Measurements from ENCODE around the gene WDR3.

Gene WDR3

DNA sequence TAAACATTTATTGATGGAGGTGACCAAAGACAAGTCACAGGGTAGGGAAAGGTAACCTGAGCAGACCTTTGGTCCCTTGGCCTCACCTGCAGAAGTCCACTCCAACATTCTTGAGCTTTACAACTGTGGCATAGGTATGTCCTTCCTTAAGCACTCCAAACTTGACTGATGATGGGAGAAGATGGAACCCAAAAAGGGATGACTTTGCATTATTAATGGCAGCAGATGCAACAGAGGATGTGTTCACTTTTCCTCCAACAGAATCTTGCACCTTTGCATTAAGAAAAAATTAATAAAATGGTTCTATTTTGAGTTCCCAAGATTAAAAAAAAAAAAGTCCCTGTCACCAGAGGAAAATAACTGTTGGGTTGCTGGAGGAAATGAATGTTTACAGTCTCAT, 42.2 kb downstream of the WDR3 start:
- no peaks in the 10 kb centered on the region for H3K36me3 ChIP-seq (ENCODE audit: insufficient read depth, low read length)
- no peak overlapping the region for H3K9ac ChIP-seq (ENCODE audit: low read depth, low read length)
- no peaks in the 10 kb centered on the region for H3K9me3 ChIP-seq (ENCODE audit: control insufficient read depth, insufficient read depth, low read length)
- H3K4me1 ChIP-seq (ENCODE audit: insufficient read depth, low read length): no peaks in the 10 kb centered on the region

DNA sequence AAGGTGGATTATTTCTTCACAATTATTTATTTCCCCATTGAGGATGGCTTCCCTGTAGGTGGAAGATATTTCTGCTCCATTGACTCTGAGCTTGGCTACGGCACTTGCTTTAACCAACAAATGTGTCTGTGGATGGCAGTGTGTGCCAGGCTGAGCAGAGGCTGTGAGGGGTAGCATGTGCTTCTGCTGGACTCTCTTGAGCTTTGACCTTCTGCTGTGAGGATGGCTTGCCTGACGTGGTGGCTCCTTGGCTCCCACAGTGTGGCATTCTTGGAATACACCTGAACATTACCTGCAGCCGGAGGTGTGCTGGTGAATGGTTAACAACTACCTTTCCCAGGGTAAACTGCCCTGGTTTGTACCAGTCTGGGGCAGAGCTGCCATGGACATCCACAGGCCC, 46.8 kb downstream of the WDR3 start:
- H3K4me1 ChIP-seq (ENCODE audit: insufficient read depth, low read length): no peaks in the 10 kb centered on the region
- no peak overlapping the region for H3K9ac ChIP-seq (ENCODE audit: low read depth, low read length)
- no peaks in the 10 kb centered on the region for H3K36me3 ChIP-seq (ENCODE audit: insufficient read depth, low read length)
- H3K9me3 ChIP-seq (ENCODE audit: control insufficient read depth, insufficient read depth, low read length): no peaks in the 10 kb centered on the region

DNA sequence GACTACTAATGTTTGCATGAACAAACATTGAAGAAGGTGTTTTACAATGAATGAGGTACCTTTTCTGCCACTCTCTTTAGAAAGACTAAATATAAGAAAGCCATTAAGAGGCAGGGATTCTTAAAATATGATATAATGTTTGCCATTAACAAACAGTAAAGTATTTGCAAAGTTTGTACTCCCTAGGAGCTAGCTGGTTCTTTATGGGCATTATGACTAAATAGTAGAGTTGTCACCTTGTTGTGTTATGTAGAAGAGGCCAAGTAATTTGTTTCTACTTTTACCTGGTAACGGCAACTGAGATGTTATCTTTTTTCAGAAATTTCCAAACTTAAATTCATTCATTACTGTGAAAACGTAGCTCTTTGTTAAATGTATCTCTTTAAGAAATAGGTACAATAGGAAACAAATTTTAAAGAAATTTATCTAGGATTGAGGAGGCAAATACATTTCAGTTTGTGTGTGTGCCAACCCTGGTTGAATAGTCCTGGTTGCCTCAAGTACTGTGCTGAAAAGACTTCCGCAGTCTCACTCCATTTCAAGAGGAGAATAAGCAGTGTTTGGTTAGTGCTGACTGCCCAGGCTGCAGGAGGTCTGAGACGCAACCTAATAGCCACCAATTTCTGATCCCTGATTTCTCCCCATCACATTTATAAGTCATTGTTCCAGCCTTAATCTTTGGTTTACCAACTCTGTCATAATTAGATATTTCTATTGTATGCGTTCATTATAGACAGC, 52.1 kb downstream of the WDR3 start:
- H3K4me1 ChIP-seq (ENCODE audit: insufficient read depth, low read length): no peaks in the 10 kb centered on the region
- no peak overlapping the region for H3K9ac ChIP-seq (ENCODE audit: low read depth, low read length)
- no peaks in the 10 kb centered on the region for H3K36me3 ChIP-seq (ENCODE audit: insufficient read depth, low read length)
- H3K9me3 ChIP-seq (ENCODE audit: control insufficient read depth, insufficient read depth, low read length): no peaks in the 10 kb centered on the region

DNA sequence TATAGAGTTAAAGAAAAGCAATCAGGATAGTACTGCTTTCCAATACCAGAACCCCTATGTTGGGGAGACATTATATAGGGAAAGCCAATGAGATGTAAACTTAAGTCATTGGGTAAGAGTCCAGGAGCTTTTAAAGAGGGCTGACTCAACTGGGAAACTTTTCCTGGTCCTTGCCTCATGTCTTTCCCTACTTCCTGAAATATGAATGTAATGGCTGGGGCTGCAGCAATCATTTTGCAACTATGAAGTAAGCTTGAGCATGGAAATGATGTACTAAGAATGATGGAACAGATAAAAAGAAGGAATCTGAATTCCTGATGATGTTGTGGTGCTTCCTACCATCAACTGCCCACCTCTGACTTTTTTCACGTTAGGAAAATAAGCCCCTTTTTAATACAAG, 55.7 kb downstream of the WDR3 start:
- H3K4me1 ChIP-seq (ENCODE audit: insufficient read depth, low read length): no peaks in the 10 kb centered on the region
- H3K9ac ChIP-seq (ENCODE audit: low read depth, low read length): no peak overlapping the region
- no peaks in the 10 kb centered on the region for H3K9me3 ChIP-seq (ENCODE audit: control insufficient read depth, insufficient read depth, low read length)
- no peaks in the 10 kb centered on the region for H3K36me3 ChIP-seq (ENCODE audit: insufficient read depth, low read length)

DNA sequence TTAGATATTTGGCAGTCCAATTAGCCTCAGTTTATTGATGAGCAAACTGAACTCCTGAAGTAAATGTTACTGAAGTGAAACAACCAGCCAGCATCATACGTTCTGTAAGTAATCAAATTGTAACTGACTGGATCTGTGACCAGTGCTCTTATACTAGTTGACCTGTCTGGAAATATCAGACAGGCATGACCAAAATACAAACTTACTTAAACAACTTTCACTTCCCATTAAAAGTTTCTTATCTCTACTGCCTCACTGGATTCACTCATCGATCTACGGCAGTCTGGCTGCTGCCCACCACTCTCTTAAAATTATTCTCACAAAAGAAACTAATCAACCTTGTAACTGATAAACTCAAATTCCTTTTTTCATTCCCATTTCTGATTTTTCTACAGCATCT, 56.4 kb downstream of the WDR3 start:
- Histone ChIP-seq H3K9me3 (ENCODE audit: control insufficient read depth, insufficient read depth, low read length) (no peaks in the 10 kb centered on the region), H3K4me1 (ENCODE audit: insufficient read depth, low read length) (no peaks in the 10 kb centered on the region), H3K9ac (ENCODE audit: low read depth, low read length) (no peak overlapping the region), H3K36me3 (ENCODE audit: insufficient read depth, low read length) (no peaks in the 10 kb centered on the region)

DNA sequence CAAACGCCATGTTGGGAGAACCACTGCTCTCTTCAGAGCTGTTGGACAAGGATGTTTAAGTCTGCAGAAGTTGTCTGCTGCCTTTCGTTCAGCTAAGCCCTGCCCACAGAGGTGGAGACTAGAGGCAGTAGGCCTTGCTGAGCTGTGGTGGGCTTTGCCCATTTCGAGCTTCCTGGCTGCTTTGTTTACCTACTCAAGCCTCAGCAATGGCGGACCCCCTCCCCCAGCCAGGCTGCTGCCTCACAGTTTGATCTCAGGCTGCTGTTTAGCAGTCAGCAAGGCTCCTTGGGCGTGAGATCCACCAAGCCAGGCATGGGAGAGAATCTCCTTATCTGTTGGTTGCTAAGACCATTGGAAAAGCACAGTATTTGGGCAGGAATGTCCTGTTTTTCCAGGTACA, 74.8 kb downstream of the WDR3 start:
- no peaks in the 10 kb centered on the region for H3K4me1 ChIP-seq (ENCODE audit: insufficient read depth, low read length)
- H3K9me3 ChIP-seq (ENCODE audit: control insufficient read depth, insufficient read depth, low read length): no peaks in the 10 kb centered on the region; the same call in 1 of the 2 replicates
- no peak overlapping the region for H3K9ac ChIP-seq (ENCODE audit: low read depth, low read length)
- H3K36me3 ChIP-seq (ENCODE audit: insufficient read depth, low read length): no peaks in the 10 kb centered on the region

DNA sequence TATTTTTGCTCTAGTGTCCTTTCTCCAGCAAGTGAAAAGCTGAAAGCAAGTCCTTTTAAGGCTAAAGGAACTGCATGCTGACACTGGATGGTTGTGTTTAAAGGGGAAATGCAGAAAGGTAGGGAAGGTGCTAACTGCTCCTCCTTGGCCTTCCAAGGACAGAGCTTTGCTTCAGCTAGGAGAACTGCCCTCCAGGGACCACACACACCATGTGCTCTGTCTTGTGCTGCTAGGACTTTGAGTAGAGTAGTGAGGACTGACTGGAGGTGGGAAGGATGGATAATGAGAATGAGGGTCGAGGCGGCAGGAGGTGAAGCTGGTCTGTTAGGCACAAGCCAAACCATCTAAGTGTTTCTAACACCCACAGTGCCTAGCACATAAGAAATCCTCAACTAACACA, 77.9 kb downstream of the WDR3 start:
- Histone ChIP-seq H3K4me1 (ENCODE audit: insufficient read depth, low read length) (no peaks in the 10 kb centered on the region), H3K9me3 (ENCODE audit: control insufficient read depth, insufficient read depth, low read length) (no peaks in the 10 kb centered on the region; the same call in 1 of the 2 replicates), H3K9ac (ENCODE audit: low read depth, low read length) (no peak overlapping the region; the same call in 1 of the 2 replicates), H3K36me3 (ENCODE audit: insufficient read depth, low read length) (no peaks in the 10 kb centered on the region)

DNA sequence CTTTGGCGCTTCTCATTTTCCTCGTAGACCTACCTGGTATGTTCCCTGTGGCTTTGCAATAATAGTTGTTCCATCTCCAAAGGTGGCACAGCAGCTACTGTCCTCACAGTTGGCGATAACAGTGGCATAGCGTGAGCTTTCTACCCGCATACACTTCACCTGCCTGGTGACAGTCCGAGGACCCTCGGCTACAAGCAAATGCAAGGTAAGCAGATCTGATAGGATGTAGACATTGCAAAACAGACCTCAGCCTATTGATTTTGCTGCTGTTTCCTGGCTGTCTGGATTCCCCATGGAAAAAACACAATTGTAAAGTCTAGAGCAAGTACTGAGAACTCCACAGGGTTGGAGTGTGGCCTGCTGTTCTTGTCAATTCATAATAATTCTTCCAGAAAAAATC, 78.5 kb downstream of the WDR3 start:
- H3K9ac ChIP-seq (ENCODE audit: low read depth, low read length): no peak overlapping the region
- H3K36me3 ChIP-seq (ENCODE audit: insufficient read depth, low read length): no peaks in the 10 kb centered on the region
- H3K4me1 ChIP-seq (ENCODE audit: insufficient read depth, low read length): no peaks in the 10 kb centered on the region
- H3K9me3 ChIP-seq (ENCODE audit: control insufficient read depth, insufficient read depth, low read length): no peaks in the 10 kb centered on the region; the same call in 1 of the 2 replicates

DNA sequence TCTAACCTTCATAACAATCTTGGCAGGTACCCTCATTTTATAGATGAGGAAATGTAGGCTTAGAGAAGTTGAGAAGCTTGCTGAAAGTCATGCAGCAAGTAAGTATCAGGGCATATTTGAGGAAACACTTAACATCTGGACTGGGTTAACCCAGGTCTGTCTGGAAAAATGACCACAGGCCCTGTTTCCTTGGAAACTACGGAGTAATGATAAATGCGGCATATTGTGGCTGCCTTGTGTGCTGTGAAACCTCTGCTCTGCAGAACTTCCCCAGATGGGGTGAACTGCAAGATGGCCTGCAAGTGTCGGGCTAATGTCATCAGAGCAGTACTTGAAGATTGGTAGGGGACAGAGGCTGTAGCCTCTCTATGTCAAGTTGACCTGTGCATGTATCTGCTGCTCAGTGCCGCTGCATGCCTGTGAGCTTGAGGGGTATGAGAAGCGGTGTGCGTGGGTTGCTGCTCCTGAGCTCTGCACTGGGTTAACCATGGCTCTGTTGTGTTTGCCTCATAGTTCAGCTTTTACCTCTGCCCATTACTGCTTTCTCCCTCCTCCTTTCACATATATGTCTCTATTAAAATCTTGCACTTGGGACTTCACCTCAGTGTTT, 83.1 kb downstream of the WDR3 start:
- Histone ChIP-seq H3K4me1 (ENCODE audit: insufficient read depth, low read length) (no peaks in the 10 kb centered on the region), H3K9ac (ENCODE audit: low read depth, low read length) (no peak overlapping the region), H3K36me3 (ENCODE audit: insufficient read depth, low read length) (no peaks in the 10 kb centered on the region), H3K9me3 (ENCODE audit: control insufficient read depth, insufficient read depth, low read length) (no peaks in the 10 kb centered on the region)

DNA sequence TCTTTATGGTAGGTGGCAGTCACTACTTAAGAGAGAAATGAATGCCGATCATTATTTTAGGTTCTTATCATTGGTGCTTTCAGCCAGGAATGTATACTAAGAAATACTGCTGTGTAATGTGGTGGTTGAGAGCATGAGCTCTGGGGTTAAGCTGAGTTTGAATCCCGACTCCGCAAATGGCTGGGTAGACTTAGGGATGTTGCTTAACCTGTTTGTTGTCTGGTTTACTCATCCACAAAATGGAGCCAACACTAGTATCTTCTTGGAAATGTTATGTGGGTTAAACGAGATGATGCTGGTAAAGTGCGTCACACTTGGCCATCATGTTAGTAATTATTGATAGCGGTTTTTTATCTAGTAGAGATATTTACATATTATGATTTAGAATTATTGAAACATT, 83.8 kb downstream of the WDR3 start:
- H3K9ac ChIP-seq (ENCODE audit: low read depth, low read length): no peak overlapping the region
- no peaks in the 10 kb centered on the region for H3K9me3 ChIP-seq (ENCODE audit: control insufficient read depth, insufficient read depth, low read length)
- H3K36me3 ChIP-seq (ENCODE audit: insufficient read depth, low read length): no peaks in the 10 kb centered on the region
- H3K4me1 ChIP-seq (ENCODE audit: insufficient read depth, low read length): no peaks in the 10 kb centered on the region

DNA sequence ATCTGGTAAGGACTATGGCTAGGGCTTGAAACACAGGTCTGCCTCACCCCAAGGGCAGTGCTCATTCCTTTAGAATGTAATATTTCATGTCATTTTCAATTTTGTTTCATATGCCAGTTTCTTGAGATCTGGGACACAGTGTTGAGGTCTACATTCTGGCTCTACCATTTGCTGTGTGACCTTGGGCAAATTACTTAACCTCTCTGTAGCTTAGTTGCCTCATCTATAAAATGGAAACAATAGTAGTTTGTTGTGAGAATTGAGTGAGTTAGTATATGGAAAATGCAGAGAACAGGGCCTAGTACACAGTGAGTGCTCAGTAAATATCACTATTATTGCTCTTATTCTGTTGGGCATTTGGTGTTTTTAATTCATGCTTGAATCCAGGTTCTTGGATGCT, 84.4 kb downstream of the WDR3 start:
- H3K9me3 ChIP-seq (ENCODE audit: control insufficient read depth, insufficient read depth, low read length): no peaks in the 10 kb centered on the region
- no peaks in the 10 kb centered on the region for H3K4me1 ChIP-seq (ENCODE audit: insufficient read depth, low read length)
- no peak overlapping the region for H3K9ac ChIP-seq (ENCODE audit: low read depth, low read length)
- H3K36me3 ChIP-seq (ENCODE audit: insufficient read depth, low read length): no peaks in the 10 kb centered on the region
